GM12878 (cell line): ENCODE results near the gene PTPN20. TPM values are rescaled to one million over a fixed set of nuclear protein-coding genes. Genes with fewer than 3 reads are reported as not detected.

Experiments used
- ATAC-seq: fragments of 200-7000 bp; cut with Tn5 transposase; 3 replicates; pipeline ENCODE4 v1.9.1; 2020; ENCODE audit warnings: mild to moderate bottlenecking, moderate library complexity
- BruUV-seq: library from RNA; stranded (reverse); fragments of 400-500 nt; replicated peaks from 2 replicates; lab custom pipeline; 2021; lab: Mats Ljungman, UMichigan
- CTCF ChIA-PET: fragments of 300-600 bp; sonication (Branson Sonifier 250); formaldehyde crosslinking; extraction: SDS; loops from one replicate; lab custom pipeline; 2021; ENCODE audit warnings: inconsistent platforms; lab: Yijun Ruan, JAX
- POLR2A ChIA-PET: fragments of 350-600 bp; formaldehyde crosslinking; extraction: SDS; loops from one replicate; lab custom pipeline; 2021; ENCODE audit warnings: inconsistent platforms; lab: Charles Lee
- RAD21 ChIA-PET: fragments of 300-600 bp; sonication (Branson Sonifier 250); formaldehyde crosslinking; loops from one replicate; lab custom pipeline; 2023; ENCODE audit warnings: antibody characterized with exemption; ENCODE audit not compliant: unreplicated experiment; lab: Charles Lee
- SMC1A ChIA-PET: fragments of 300-600 bp; sonication (Branson Sonifier 250); formaldehyde crosslinking; loops from one replicate; lab custom pipeline; 2023; ENCODE audit not compliant: unreplicated experiment, uncharacterized antibody; lab: Charles Lee
- DNase-seq: peaks from one replicate; pipeline ENCODE4 v3.0.0-alpha.2; 2011; ENCODE audit warnings: low read depth, low spot score
- FAIRE-seq: peaks from 3 replicates; lab custom pipeline; 2011; peaks lifted over from hg19 to GRCh38; lab: Jason Lieb, UNC
- H2AFZ ChIP-seq: 2 replicates; pipeline ENCODE4 v1.6.0; 2011; ENCODE audit warnings: low read depth, low read length, control low read depth; ENCODE audit not compliant: control insufficient read depth
- H3K27ac ChIP-seq: 2 replicates; pipeline ENCODE4 v1.5.1; 2011; ENCODE audit warnings: control low read depth; ENCODE audit not compliant: control insufficient read depth, insufficient read depth
- H3K27me3 ChIP-seq, 2 experiments: replicated peaks in 1 of 2; 2 replicates each; pipeline versions ENCODE4 v1.6.0 to v1.6.1; 2011; ENCODE audit warnings: low read length in 1 of 2; ENCODE audit not compliant: control insufficient read depth in 2 of 2, insufficient read depth in 2 of 2
- H3K36me3 ChIP-seq, 2 experiments: 2 replicates each; pipeline ENCODE4 v1.5.1; 2011; ENCODE audit warnings: low read length in 1 of 2; ENCODE audit not compliant: control insufficient read depth in 2 of 2, insufficient read depth in 2 of 2
- H3K4me1 ChIP-seq: 2 replicates; pipeline ENCODE4 v1.6.1; 2011; ENCODE audit warnings: mild to moderate bottlenecking, low read length, moderate library complexity, mixed read lengths; ENCODE audit not compliant: control insufficient read depth, insufficient read depth
- H3K4me2 ChIP-seq: 2 replicates; pipeline ENCODE4 v1.6.0; 2011; ENCODE audit warnings: control low read depth; ENCODE audit not compliant: control insufficient read depth, insufficient read depth
- H3K4me3 ChIP-seq: fragments of 200-600 bp; sonication (generic); 2 replicates; pipeline ENCODE4 v1.5.1; 2016
- H3K79me2 ChIP-seq: 2 replicates; pipeline ENCODE4 v1.6.0; 2011; ENCODE audit warnings: low read length; ENCODE audit not compliant: control insufficient read depth, insufficient read depth
- H3K9ac ChIP-seq: 2 replicates; pipeline ENCODE4 v1.8.0; 2011; ENCODE audit warnings: low read length, control low read depth, mixed read lengths; ENCODE audit not compliant: control insufficient read depth, insufficient read depth
- H3K9me3 ChIP-seq: replicated peaks from 3 replicates; pipeline ENCODE4 v1.5.1; 2011; ENCODE audit warnings: mild to moderate bottlenecking, low read length; ENCODE audit not compliant: control insufficient read depth, insufficient read depth
- H4K20me1 ChIP-seq: 2 replicates; pipeline ENCODE4 v1.6.0; 2011; ENCODE audit not compliant: control insufficient read depth, insufficient read depth
- CHD1 ChIP-seq: IDR thresholded peaks from 2 replicates; pipeline ENCODE4 v1.6.1; 2012; ENCODE audit warnings: low read depth, low read length, improper control_type of control experiment
- GABPA ChIP-seq: IDR thresholded peaks from 2 replicates; pipeline ENCODE4 v1.6.1; 2014; ENCODE audit warnings: antibody characterized with exemption, low read depth, mild to moderate bottlenecking, inconsistent platforms
- HCFC1 ChIP-seq: fragments of 150-350 bp; IDR thresholded peaks from 2 replicates; pipeline ENCODE4 v1.6.1; 2014; ENCODE audit warnings: low read length
- IRF4 ChIP-seq: IDR thresholded peaks from 2 replicates; pipeline ENCODE4 v1.6.1; 2011; ENCODE audit warnings: low read depth, low read length
- MTA3 ChIP-seq: IDR thresholded peaks from 2 replicates; pipeline ENCODE4 v1.6.1; 2012; ENCODE audit warnings: low read length, inconsistent platforms, borderline replicate concordance
- MYC ChIP-seq: IDR thresholded peaks from 2 replicates; pipeline ENCODE4 v1.6.1; 2011; ENCODE audit warnings: mild to moderate bottlenecking, low read length, moderate library complexity, inconsistent platforms; ENCODE audit not compliant: insufficient read depth, insufficient replicate concordance, insufficient read length, severe bottlenecking
- SIX5 ChIP-seq: IDR thresholded peaks from 2 replicates; pipeline ENCODE4 v1.6.1; 2011; ENCODE audit warnings: mild to moderate bottlenecking, low read depth, low read length, moderate library complexity; ENCODE audit not compliant: severe bottlenecking
- ZNF217 ChIP-seq: fragments of 450-650 bp; IDR thresholded peaks from 2 replicates; pipeline ENCODE4 v1.6.1; 2017; ENCODE audit warnings: antibody characterized with exemption, mild to moderate bottlenecking
- ZNF274 ChIP-seq: IDR thresholded peaks from one replicate; pipeline ENCODE4 v1.8.0; 2011; ENCODE audit not compliant: insufficient read length, insufficient read depth
- ZSCAN29 ChIP-seq: fragments of 450-650 bp; IDR thresholded peaks from 2 replicates; pipeline ENCODE4 v1.6.1; 2017; ENCODE audit warnings: mild to moderate bottlenecking, moderate library complexity
- WGBS: methylation state at CpG from one replicate; pipeline ENCODE4 v1.1.6; 2016; ENCODE audit warnings: low lambda C conversion rate; ENCODE audit not compliant: insufficient replicate concordance, insufficient coverage; ENCODE audit errors: missing lambda C conversion rate; 5-methylcytosine and 5-hydroxymethylcytosine counted together
- in situ Hi-C: fragments of 300-500 bp; cut with MboI; formaldehyde crosslinking; loops from 9 replicates; pipeline ENCODE4 v1.14.3; 2018; ENCODE audit warnings: mixed read lengths
- intact Hi-C: fragments of 100-400 bp; cut with micrococcal nuclease; formaldehyde crosslinking; loops from one replicate; pipeline ENCODE4 v1.14.2; 2022; ENCODE audit not compliant: unreplicated experiment
- polyA plus RNA-seq, 11 experiments: library from polyadenylated mRNA; depleted of rRNA in 4 of 11; unstranded in 6 of 11; stranded (reverse) in 5 of 11; fragments of >200 nt; fragmentation: Nextera tagmentation in 4 of 11; fragmentation: Illumina TruSeq in 1 of 11; extraction: Ambion mirVana in 4 of 11; extraction: Trizol in 1 of 11; gene quantifications; 1 replicate in 1 of 11; 2 replicates in 10 of 11; pipeline versions ENCODE4 v1.2.1 to v1.2.3, GENCODE V29; 2011 to 2016; ENCODE audit warnings: inconsistent platforms in 2 of 11, missing spikeins in 2 of 11, low read depth in 1 of 11
- total RNA-seq, 4 experiments: library from RNA; depleted of rRNA in 3 of 4; stranded (reverse); fragments of >200 nt in 3 of 4; fragmentation: Illumina TruSeq in 1 of 4; extraction: Trizol in 1 of 4; gene quantifications; 2 replicates each; pipeline versions ENCODE4 v1.2.1 to v1.2.3, GENCODE V29; 2013 to 2021
- TF ChIP-seq, protein P1 (sequence below): fragments of 450-650 bp; IDR thresholded peaks from 2 replicates; pipeline ENCODE4 v1.6.1; 2014; ENCODE audit warnings: mild to moderate bottlenecking
- TF ChIP-seq, protein P2 (sequence below): IDR thresholded peaks from 2 replicates; pipeline ENCODE4 v1.6.1; 2012; ENCODE audit warnings: mild to moderate bottlenecking, low read depth, low read length

PTPN20 gene
- total and polyA plus RNA-seq, 10 of the 15 experiments (the other 5 are each of a cell fraction or from before 2014, with no cell fraction given) = 0.04 to 3.4 (median 0.10) TPM; not detected in 4

DNA sequence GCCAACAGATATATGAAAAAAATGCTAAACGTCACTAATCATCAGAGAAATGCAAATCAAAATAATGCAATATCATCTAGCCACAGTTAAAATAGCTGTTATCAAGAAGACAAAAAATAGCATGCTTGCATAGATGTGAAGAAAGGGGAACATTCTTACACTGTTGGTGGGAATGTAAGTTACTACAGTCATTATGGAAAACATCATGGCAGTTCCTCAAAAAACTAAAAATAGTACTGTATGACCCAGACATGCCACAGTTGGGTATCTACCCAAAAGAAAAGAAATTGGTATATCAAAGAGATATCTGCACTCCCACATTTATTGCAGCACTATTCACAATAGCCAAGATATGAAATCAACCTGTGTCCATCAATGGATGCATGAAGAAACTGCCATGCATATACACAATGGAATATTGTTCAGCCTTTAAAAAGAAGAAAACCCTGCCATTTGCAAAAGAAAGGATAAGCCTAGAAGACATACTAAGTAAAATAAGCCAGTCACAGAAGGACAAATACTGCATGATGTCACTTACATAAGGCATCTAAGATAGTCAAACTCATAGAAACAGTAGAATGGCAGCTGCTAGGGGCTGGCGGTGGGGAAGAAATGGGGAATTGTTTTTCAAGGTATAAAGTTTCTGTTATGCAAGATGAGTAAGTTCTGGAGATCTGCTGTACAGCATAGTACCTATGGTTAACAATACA is 107.0 kb downstream of the PTPN20 start:
- no peak overlapping the region for H3K4me3 ChIP-seq
- in situ Hi-C loops = no loop called here
- TF ChIP-seq HCFC1 = no peak
- TF ChIP-seq IRF4 = no peak
- TF ChIP-seq MYC = no peak
- no peak for TF ChIP-seq MTA3
- TF ChIP-seq ZNF217 = no peak
- TF ChIP-seq, protein P1, sequence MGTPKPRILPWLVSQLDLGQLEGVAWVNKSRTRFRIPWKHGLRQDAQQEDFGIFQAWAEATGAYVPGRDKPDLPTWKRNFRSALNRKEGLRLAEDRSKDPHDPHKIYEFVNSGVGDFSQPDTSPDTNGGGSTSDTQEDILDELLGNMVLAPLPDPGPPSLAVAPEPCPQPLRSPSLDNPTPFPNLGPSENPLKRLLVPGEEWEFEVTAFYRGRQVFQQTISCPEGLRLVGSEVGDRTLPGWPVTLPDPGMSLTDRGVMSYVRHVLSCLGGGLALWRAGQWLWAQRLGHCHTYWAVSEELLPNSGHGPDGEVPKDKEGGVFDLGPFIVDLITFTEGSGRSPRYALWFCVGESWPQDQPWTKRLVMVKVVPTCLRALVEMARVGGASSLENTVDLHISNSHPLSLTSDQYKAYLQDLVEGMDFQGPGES = no peak
- TF ChIP-seq ZSCAN29 = no peak
- TF ChIP-seq SIX5 = no peak
- no peak for TF ChIP-seq ZNF274
- no peak for TF ChIP-seq CHD1
- TF ChIP-seq, protein P2, sequence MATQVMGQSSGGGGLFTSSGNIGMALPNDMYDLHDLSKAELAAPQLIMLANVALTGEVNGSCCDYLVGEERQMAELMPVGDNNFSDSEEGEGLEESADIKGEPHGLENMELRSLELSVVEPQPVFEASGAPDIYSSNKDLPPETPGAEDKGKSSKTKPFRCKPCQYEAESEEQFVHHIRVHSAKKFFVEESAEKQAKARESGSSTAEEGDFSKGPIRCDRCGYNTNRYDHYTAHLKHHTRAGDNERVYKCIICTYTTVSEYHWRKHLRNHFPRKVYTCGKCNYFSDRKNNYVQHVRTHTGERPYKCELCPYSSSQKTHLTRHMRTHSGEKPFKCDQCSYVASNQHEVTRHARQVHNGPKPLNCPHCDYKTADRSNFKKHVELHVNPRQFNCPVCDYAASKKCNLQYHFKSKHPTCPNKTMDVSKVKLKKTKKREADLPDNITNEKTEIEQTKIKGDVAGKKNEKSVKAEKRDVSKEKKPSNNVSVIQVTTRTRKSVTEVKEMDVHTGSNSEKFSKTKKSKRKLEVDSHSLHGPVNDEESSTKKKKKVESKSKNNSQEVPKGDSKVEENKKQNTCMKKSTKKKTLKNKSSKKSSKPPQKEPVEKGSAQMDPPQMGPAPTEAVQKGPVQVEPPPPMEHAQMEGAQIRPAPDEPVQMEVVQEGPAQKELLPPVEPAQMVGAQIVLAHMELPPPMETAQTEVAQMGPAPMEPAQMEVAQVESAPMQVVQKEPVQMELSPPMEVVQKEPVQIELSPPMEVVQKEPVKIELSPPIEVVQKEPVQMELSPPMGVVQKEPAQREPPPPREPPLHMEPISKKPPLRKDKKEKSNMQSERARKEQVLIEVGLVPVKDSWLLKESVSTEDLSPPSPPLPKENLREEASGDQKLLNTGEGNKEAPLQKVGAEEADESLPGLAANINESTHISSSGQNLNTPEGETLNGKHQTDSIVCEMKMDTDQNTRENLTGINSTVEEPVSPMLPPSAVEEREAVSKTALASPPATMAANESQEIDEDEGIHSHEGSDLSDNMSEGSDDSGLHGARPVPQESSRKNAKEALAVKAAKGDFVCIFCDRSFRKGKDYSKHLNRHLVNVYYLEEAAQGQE = no peak
- TF ChIP-seq GABPA = no peak
- H3K4me2 ChIP-seq = no peak overlapping the region
- no TSS peak for BruUV-seq
- no peak overlapping the region for H3K27ac ChIP-seq
- H3K79me2 ChIP-seq = no peaks in the 10 kb centered on the region
- intact Hi-C loops = no loop called here
- ChIA-PET POLR2A (no interaction called here), RAD21 (no interaction called here), SMC1A (no interaction called here), CTCF (interaction anchor here (0.6 kb wide), 1 partner anchor 18 kb away, joined by 3 read pairs; no protein-coding TSS in a partner anchor)
- H3K9ac ChIP-seq = no peak overlapping the region
- FAIRE-seq (no peak), ATAC-seq (no peak), DNase-seq (no peak)
- no peaks in the 10 kb centered on the region for H3K4me1 ChIP-seq
- 28% methylated on average over 2 of the region's 2 CpGs for WGBS
- no peak overlapping the region for H2AFZ ChIP-seq
- no peaks in the 10 kb centered on the region; a peak in 1 of 4 replicates for H3K27me3 ChIP-seq
- no peaks in the 10 kb centered on the region for H3K36me3 ChIP-seq
- no peaks in the 10 kb centered on the region for H4K20me1 ChIP-seq
- H3K9me3 ChIP-seq = no peaks in the 10 kb centered on the region
